RWPE2 (cell line): ENCODE measurements around the gene TMEM151A.

Experiments used
- ATAC-seq: fragments of 200-7000 bp; cut with Tn5 transposase; 3 replicates; pipeline ENCODE4 v1.9.1; 2021; ENCODE audit warnings: low read depth
- DNase-seq: peaks from one replicate; pipeline ENCODE4 v3.0.0-alpha.2; 2020; ENCODE audit warnings: low spot score
- H3K27ac ChIP-seq: fragments of 450-650 bp; 2 replicates; pipeline ENCODE4 v1.5.1; 2017; ENCODE audit warnings: mild to moderate bottlenecking; ENCODE audit not compliant: poor library complexity, severe bottlenecking
- H3K27me3 ChIP-seq: fragments of 250-450 bp; sonication (Bioruptor Pico); 2 replicates; pipeline ENCODE4 v1.5.1; 2021; ENCODE audit warnings: mild to moderate bottlenecking, moderate library complexity; ENCODE audit not compliant: insufficient read depth, poor library complexity, severe bottlenecking
- H3K36me3 ChIP-seq: fragments of 250-450 bp; sonication (Bioruptor Pico); 2 replicates; pipeline ENCODE4 v1.5.1; 2020; ENCODE audit warnings: low read depth, mild to moderate bottlenecking, moderate library complexity
- H3K4me1 ChIP-seq: fragments of 250-450 bp; sonication (Bioruptor Pico); 2 replicates; pipeline ENCODE4 v1.5.1; 2021; ENCODE audit warnings: mild to moderate bottlenecking, moderate library complexity; ENCODE audit not compliant: insufficient read depth, poor library complexity, severe bottlenecking
- H3K4me3 ChIP-seq: fragments of 250-450 bp; sonication (Bioruptor Pico); 2 replicates; pipeline ENCODE4 v1.5.1; 2021; ENCODE audit warnings: mild to moderate bottlenecking, moderate library complexity; ENCODE audit not compliant: severe bottlenecking
- H3K9me3 ChIP-seq: fragments of 250-450 bp; sonication (Bioruptor Pico); 2 replicates; pipeline ENCODE4 v1.5.1; 2021; ENCODE audit warnings: mild to moderate bottlenecking, moderate library complexity; ENCODE audit not compliant: severe bottlenecking
- CTCF ChIP-seq: fragments of 450-650 bp; IDR thresholded peaks from one replicate; pipeline ENCODE4 v1.5.1; 2017; ENCODE audit warnings: mild to moderate bottlenecking, moderate library complexity; ENCODE audit not compliant: poor library complexity, severe bottlenecking

The TMEM151A gene

DNA sequence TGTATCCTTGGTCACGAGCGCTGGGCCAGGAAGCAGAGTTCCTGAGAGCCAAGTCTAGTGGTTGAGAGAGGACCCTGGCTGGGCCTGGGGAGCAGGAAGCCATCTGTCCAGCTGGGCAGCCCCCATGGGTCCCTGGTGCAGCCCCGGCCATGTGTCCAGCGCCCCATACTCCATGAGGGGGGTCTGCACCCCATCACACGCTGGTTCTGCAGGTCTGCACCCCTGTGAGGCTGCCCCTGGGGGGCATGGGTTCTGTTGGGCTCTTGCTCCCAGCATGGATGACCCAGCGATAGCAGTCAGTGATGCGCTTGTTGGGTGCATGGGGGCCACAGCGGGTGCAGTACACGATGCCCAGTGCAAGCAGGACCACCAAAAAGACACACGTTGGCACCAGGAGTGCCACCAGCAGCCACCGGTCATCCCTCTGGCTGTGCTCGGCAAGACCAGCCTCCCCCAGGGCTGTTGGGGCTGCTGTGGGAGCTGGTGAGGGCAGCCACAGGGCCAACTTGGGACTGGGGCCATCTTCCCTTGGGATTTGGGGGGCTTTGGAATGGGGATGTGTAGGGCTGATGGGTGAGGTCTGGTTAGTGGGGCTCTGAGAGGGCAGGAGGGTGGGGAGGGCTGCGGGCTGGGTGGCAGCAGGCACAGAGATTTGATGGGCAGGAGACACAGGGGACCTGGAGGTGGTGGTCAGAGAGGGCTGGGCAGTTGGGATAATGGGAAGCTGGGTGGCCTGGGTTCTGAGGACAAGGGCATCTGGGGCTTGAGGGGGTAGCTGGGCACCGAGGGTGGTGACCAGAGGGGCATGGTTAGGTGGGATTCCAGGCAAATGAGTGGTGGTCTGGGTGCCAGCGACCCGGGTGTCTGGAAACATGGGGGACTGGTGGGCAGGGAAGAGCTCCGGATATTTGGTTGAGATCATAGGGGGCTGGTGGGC lies 23.1 kb downstream of the TMEM151A start:
- TF ChIP-seq CTCF: no peak
- Histone ChIP-seq H3K27ac (no peak overlapping the region), H3K4me3 (no peak overlapping the region), H3K9me3 (peaks cover under 1% of the 10 kb centered on the region), H3K36me3 (no peaks in the 10 kb centered on the region), H3K27me3 (no peaks in the 10 kb centered on the region), H3K4me1 (peaks cover 6% of the 10 kb centered on the region)
- DNase-seq (no peak), ATAC-seq (no peak)

DNA sequence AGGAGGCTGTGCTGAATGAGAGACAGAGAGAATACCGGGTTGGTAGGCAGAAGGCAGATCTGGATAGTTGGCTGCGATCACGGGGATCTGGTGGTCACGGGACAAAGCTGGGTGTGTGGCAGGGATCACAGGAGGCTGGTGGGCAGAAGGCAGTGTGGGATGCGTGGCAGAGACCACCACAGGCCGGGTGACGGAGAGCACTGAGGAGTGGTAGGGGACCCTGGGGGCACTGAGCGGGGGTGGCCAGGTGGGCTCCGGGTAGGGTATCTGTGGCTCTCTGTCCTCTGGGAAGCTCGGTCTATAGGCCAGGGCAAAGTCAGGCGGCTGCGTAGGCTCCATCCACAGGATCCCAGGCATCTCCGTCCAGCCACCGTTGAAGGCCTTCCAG lies 23.8 kb downstream of the TMEM151A start:
- ATAC-seq (no peak), DNase-seq (no peak)
- Histone ChIP-seq H3K36me3 (no peaks in the 10 kb centered on the region), H3K4me3 (no peak overlapping the region), H3K9me3 (peaks cover 3% of the 10 kb centered on the region), H3K4me1 (peaks cover 6% of the 10 kb centered on the region), H3K27me3 (no peaks in the 10 kb centered on the region), H3K27ac (no peak overlapping the region)
- no peak for TF ChIP-seq CTCF

DNA sequence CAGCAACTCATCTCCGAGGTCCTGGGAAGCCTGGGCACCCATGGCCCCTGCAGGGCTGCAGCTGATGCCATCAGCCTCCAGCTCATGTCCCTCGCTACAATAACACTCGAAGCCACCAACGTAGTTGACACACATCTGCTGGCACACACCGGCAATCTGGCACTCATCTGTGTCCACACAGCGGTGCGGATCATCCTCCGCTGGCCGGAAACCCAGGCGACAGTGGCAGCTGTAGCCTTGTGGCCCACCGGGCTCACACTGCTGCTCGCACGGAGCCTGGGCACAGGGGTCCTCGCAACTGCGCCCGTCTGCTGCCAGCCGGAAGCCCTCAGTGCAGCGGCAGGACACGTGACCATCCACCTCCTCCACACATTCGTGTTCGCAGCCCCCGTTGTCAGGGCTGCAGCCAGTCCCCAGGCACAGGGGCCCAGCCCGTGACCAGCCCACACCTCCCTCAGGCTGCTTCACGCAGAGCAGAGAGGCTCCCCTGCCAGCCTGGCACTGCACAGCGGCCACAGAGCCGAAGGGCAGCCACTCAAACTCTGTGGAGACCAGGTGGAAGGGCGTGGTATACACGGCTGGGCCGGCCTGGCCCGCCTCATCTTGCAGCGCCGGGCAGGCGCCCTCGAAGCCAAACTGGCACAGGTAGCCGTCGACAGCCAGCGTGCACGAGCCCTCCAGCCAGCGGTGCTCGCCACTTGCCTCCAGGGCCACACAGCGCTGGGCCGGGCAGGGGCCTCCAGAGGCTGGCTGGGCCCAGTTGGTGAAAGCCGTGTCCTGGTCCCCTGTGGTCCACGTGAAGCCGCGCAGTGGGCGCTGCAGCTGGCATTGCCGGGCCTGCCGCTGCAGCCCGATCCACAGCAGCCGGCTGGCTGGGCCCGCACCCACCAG lies 24.5 kb downstream of the TMEM151A start:
- Histone ChIP-seq H3K27me3 (no peaks in the 10 kb centered on the region), H3K9me3 (peaks cover 3% of the 10 kb centered on the region), H3K36me3 (no peaks in the 10 kb centered on the region), H3K27ac (no peak overlapping the region), H3K4me3 (no peak overlapping the region), H3K4me1 (peaks cover 6% of the 10 kb centered on the region)
- no peak for ATAC-seq
- TF ChIP-seq CTCF: no peak
- no peak for DNase-seq

DNA sequence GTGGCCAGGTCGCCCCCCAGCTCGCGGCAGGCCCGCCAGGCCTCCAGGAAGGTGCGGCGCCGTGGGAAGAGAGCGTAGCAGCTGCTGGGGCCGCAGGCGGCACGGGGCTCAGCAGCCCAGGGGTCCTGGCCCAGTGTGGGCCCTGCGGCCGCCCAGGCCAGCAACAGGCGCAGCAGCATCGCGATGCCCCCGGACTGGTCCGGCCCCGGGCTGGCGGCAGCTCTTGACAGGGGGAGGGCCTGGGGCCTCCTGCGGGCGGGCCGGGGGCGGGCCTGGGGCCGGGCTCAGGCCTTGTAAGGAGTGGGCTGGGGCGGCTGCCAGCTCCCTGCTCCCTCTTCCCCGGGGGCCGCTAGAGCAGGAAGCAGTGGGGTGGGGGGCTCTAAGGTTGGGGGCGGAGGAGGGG lies 25.2 kb downstream of the TMEM151A start, which contains the start of gene CD248:
Gene CD248, minus strand, starts transcription at position 196 of the 403 bp plus-strand sequence. Its CDS starts 17 bp downstream, at position 179.
- ATAC-seq (no peak), DNase-seq (no peak)
- TF ChIP-seq CTCF: no peak
- Histone ChIP-seq H3K4me1 (peaks cover 6% of the 10 kb centered on the region), H3K27ac (peak within 1 kb of the TSS; percentile 2), H3K36me3 (no peaks in the 10 kb centered on the region), H3K4me3 (no peak within 1 kb of the TSS), H3K27me3 (no peaks in the 10 kb centered on the region), H3K9me3 (peaks cover 3% of the 10 kb centered on the region)
